Dedifferentiated amniotic fluid mesenchymal stem cell (primary cell): ENCODE measurements around the gene TMEM107.
"Not testable (repeated sequence)": the region's sequence is repeated elsewhere in the genome, so short reads cannot be mapped to it uniquely, and the experiment has no call there.

Experiments used
- DNase-seq: peaks from one replicate; pipeline ENCODE4 v3.0.0-alpha.2; 2016; ENCODE audit errors: extremely low spot score

Gene TMEM107

DNA sequence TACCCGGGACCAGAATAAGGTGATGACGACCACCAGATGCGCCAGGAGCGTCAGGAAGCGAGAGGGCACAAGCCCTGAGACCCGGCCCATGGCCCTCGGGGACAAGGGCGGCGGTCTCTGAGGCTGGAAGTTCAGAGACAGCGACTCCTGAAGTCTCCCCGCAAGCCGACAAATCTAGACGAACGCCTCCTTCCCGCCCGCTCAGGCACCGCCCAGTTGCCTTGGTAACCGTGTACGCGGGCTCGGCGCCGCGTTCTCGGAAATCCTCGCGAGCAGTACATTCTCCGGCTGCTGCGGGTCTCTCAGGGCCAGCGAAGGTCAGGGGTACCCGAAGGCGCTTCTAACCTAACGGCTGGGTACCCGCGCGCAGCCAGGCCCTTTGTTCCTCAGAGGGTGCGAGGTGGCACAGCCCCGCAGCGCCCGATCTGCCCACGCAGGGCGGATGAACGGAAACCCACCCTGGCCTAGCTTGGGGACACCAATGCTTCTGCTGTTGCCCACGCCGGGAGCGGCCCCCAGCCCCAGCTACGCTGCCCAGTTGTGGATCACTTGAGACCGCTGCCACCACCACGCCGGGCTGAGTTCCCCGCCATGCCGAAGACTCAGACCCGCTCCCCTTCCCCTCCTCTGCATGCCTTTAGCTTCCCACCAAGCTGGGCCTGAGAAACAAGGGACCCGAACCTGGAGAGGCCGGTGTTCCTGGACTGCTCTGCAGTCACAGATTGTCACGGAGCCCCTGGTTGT, at the start of gene TMEM107:
Gene TMEM107 (minus strand): TSS at position 184 of the 744 bp plus-strand sequence. CDS start 94 bp downstream, at position 90.
- DNase-seq, result peak; percentile 79

DNA sequence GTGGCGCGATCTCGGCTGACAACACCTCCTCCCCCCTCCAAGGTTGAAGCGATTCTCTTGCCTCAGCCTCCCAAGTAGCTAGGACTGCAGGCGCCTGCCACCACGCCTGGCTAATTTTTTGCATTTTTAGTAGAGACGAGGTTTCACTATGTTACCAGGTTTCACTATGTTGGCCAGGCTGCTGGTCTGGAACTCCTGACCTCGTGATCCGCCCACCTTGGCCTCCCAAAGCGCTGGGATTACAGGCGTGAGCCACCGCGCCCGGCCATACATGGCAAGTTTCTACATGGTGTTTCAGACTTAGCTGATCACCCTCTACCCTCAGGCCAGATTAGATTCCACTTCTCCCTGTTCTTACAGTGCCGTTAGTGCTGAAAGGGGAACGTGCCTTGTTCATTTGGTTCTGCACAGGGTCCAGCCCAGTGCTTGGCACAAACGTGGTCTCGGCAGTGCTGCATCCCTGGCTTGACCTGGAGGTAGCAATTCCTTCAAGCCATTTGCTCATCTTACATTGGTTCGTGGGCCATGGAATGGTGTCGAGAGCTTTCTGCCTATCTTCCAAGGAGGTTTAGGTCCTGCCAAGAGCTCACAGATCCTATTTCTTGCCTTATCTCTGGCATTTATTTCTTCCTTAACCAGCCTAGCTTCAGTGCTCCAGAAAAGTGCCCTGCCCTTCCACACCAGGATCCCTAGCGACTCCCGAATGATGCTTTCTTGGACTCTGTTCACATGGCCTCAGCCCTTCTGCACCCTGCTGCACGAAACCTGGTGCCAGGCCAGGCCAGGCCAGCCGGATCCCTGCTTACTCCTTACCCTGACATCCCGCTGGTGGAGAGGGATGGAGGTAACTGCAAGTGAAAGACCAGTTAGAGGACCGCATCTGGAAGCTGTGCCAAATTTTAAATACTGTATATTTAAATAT, 49.0 kb upstream of the TMEM107 start:
- no peak for DNase-seq

DNA sequence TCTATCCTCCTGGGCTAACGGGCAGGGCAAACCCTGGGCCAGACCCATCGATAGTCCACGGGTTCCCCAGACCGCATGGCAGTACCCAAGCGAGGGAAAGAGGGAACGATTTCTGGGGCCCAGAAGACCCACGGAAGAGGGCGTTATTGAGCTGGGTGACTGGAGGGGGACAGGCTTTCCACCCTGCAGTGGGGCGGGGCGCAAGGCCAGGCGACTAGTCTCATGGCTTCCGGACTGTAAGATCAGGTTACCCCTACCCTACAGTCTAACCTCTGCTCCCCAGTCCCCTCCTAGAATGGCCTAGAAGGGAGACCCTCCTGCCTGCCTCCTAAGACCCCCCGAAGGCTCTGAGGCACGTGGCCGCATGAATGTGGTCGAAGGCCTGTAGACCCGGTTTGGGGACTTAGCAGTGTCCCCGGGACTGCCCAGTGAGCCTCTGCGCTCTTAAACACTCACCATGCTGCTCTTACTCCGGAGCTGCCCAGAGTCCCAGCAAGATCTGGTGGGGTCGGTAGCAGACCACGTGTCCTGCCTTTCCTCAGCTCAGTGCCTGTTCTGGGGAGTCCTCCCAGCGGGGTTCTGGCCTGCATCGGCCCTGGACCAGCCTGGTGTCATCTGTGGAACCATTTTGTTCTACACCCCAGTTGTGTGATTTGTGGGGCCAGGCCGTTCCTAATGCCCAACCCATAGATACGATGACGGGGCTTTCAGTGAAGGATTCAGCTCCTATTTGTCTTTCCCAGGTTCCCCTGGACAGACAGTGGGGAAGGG, 47.4 kb upstream of the TMEM107 start:
- no peak for DNase-seq

DNA sequence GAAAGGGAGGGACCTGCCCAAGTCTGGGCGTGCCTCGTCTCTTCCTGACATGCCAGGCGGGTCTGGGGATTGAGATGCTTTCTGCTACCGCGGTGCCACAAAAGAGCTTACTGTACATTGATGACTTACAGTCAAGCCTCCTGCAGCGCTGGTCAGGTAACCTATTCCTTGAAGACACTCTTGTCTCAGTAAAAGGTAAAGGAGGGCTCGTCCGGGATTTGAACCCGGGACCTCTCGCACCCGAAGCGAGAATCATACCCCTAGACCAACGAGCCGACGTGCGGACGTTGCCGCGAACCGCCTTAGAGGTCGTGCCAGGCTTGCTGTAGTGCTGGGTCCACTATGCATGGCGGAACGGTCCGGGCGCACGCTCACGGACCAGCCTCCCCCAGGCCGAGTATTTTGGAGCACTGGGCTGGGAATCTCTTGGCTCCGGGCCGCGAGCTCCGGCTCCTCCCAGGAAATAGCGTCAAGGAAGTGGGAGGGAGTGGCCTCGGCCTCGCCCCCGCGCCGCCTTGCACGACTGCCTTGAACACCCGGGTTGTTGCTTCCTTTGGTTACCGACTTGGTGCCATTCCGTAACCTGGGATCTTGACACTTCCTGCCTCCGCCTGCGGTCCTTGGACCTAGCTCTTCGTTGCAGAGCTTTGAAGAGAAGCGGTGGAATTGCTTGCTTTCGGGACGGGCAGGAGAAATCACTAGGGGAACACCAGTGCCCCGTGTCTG, 46.6 kb upstream of the TMEM107 start:
- peak; percentile 93 for DNase-seq

DNA sequence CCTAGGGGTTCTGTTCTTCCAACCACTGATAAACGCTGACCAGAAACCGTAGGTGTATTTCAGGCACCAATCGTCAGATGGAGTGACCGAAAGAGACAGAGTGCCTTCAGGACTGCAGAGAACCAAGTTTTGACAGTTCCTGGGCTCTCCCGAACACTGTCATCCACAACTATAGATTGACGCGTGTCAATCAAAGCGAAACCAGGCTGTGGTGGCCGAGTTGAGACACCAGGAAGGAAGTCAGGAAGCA, 46.1 kb upstream of the TMEM107 start:
- no peak for DNase-seq

DNA sequence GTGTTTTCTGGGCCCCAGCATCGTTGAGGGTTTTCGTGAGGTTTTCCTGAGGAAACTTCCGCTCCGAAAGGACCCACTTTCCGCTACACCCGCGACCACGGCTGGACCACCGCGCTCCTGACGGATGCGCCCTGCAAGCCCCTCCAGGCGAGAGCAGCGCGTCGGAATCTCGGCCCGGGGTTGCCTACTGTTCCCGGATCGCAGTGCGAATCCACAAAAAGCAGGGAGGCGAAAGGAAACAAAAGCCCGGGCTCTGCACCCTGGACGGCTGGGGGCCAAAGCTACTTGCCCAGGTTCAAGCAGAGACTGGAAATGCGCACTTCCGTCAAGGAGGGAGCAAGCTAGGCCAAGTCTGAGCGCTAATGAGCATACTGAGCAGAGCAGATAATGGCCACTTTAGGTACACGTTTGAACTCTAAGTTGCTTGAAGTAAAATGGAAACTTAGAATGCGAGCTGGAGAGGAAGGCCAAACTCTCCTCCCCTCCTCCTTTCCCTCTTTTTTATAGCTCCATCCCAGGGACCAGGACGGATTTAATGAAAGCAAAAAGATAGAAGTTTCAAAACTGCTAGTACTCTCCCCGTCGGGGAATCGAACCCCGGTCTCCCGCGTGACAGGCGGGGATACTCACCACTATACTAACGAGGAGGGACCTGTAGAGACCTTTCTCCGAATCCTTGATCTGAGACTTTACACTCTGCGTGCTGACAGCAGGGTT, 45.6 kb upstream of the TMEM107 start:
- DNase-seq, result peak; percentile 87

DNA sequence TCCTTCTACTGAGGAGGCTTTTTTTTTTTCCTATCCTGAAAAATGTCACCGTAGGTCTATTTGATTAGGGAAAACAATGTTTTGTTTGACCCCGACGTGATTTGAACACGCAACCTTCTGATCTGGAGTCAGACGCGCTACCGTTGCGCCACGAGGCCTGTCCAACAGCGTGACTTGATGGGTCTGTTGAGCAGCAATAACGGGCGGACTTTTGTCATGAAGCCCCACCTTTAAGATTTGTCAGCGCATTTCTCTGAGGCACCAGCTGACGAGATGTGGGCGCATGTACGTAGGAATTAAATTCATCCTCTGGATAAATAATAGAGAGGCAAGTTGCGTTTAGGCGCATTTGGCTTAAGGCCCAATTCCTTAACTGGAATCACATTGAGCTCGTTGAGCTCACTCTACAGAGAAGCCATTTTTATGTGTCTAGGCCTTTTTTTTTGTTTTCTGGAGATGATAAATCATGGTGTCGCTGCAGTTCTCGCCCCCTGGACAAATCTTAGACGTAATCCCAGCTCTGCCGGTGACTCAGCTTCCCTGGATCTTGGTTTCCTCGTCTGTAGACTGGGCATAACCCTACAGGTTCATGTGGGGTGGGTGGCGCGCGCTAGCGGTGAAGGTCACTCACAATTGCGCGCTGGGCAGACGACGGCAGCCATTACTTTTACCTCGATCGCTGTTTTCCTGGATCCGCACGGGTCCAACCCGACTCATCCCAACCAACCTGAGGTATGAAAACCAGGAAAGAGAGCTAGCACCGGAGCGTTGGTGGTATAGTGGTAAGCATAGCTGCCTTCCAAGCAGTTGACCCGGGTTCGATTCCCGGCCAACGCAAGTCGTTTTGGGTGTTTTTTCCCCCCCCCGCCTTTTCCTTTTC, 44.8 kb upstream of the TMEM107 start:
- peak; percentile 94 for DNase-seq

DNA sequence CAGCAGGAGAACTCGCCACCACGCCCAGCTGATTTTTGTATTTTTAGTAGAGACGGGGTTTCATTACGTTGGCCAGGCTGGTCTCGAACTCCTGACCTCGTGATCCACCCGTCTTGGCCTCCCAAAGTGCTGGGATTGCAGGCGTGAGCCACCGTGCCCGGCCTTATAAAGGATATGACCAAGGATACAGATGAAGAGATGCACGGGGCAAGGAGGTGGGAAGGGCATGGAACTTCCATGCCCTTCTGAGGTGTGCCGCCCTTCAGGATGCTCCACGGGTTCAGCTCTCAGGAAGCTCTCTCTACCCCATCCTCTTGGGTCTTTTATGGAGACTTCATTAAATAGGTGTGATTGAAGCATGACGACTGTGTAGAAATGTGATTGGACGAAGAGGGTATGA, 37.8 kb upstream of the TMEM107 start:
- not testable (repeated sequence) for DNase-seq

DNA sequence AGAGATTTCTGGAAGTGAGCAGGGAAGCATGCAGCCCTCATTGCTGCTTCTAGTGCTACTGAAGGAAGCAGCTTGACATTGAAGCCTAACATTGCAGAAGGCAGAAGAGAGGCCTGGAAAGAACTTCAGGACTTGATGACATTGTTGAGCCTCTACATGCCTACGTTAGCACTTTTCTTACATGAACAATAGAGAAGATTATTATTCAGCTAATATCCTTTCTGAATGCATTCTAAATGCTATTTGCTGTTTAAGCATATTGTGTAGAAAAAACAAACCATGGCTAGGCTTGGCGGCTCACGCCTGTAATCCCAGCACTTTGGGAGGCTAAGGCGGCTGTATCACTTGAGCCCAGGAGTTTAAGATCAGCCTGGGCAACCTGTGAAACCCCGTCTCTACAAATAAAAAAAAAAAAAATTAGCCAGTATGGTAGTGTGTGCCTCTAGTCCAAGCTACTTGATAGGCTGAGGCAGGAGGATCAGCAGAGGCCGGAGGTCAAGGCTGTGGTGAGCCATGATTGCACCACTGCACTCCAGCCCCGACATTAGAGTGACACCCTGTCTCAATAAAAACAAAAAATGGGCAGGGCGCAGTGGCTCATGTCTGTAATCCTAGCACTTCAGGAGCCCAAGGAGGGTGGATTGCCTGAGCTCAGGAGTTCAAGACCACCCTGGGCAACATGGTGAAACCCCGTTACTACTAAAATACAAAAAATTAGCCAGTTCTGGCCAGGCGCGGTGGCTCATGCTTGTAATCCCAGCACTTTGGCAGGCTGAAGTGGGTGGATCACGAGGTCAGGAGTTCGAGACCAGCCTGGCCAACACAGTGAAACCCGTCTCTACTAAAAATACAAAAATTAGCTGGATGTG, 36.4 kb upstream of the TMEM107 start:
- DNase-seq, result no peak

DNA sequence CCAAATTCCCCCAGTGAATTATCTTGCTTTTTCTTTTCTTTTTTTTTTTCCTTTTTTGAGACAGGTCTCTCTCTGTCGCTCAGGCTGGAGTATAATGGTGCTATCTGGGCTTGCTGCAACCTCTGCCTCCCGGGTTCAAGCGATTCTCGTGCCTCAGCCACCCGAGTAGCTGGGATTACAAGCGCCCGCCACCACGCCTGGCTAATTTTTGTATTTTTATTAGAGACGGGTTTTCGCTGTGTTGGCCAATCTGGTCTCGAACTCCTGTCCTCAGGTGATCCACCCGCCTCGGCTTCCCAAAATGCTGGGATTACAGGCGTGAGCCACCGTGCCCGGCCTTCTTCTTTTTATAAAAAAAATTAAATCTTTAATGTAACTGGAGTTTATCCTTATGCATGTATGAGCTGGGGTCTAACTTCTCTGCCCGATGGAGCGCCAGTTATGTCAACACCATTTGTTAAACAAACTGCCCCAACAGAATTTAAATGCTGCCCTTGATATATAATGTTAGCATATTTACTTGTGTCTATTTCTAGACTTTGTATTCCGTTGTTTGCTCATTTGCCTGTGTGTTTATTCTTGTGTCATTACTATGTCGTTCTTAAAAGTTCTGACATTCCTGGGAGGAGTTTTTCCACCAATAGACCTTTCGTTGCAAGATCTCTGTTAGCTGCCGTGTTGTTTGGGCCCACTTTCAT, 34.7 kb upstream of the TMEM107 start:
- no peak for DNase-seq

DNA sequence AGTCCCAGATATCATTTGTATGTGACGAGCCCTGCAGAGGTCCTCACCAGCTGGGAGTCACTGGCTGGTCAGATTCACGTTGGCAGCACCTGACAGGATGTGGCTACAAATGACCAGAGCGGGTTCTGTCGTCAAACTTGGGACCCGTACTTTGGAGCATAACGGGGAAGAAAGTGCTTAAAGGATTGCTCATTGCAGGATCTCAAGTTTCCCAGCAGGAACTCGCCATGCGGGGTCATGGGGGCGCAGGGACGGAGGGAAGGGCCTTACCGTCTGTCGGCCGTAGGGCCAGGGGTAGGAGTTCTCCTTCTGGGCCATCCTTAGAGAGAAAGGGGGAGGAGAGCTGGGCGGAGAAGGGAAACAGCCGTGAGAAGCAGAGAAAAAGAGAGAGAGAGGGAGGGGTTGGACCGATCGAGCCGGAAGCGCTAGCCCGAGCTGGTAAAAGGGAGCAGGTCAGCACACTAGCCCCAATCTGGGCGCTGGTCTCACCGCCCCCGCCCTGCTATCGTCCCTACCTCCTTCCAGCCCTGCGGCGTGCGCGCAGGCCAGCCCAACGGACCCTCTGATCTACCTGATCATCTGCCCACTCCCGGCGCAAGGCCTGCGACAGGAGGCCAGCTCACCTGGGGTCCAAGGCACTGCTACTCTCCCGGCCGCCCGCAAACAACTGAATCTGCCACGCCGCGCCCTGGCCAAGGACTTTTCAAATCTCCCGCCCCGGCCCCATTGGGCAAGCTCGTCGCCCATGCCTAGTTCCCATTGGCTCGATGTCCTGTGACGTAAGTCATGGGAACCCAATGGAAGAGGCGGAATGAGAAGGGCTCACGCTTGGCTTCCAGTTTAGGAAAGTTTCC, 34.0 kb upstream of the TMEM107 start, which contains the start of gene AURKB:
Gene AURKB (minus strand): TSS at position 669 of the 854 bp plus-strand sequence. CDS start 351 bp downstream, at position 318.
- peak; percentile 97 for DNase-seq

DNA sequence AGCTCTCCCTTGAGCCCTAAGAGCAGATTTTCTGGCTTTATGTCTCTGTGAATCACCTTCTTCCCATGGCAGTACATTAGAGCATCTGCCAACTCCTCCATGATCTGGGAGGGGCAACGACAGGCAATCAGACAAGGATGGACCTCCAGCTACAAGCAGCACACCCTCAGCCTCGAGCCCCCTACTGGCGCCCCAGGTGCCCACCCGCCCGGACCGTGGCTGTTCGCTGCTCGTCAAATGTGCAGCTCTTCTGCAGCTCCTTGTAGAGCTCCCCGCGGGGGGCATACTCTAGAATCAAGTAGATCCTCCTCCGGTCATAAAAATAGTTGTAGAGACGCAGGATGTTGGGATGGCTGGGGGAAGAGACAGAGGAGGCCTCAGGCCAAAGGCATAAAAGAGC, 30.4 kb upstream of the TMEM107 start:
- DNase-seq, result no peak

DNA sequence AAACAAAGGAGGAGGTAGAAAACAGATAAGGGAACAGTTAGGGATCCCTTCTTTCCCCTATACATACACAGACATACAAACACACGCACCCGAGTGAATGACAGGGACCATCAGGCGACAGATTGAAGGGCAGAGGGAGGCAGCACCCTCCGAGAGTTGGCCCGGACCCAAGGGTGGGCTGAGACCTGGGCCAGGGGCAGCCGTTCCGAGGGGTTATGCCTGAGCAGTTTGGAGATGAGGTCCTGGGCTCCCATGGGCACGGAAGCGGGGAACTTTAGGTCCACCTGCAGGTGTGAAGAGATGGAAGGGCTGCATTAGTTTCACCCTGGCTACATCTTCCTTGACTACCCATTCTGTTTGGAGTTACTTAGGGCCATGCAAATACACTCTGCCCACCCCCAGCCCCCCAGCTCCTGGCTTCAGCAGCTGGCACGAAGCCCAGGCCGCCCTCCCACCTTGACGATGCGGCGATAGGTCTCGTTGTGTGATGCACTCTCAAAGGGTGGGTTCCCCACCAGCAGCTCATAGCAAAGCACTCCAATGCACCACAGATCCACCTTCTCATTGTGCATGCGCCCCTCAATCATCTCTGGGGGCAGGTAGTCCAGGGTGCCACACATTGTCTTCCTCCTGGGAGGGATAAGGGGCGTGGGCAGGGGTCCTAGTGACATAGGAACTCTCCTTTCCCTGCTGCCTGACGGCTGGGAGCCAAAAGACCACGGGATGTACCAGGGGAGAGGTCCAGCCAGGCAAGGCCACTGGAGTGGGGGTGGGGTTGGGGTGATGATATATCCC, 28.8 kb upstream of the TMEM107 start:
- no peak for DNase-seq

DNA sequence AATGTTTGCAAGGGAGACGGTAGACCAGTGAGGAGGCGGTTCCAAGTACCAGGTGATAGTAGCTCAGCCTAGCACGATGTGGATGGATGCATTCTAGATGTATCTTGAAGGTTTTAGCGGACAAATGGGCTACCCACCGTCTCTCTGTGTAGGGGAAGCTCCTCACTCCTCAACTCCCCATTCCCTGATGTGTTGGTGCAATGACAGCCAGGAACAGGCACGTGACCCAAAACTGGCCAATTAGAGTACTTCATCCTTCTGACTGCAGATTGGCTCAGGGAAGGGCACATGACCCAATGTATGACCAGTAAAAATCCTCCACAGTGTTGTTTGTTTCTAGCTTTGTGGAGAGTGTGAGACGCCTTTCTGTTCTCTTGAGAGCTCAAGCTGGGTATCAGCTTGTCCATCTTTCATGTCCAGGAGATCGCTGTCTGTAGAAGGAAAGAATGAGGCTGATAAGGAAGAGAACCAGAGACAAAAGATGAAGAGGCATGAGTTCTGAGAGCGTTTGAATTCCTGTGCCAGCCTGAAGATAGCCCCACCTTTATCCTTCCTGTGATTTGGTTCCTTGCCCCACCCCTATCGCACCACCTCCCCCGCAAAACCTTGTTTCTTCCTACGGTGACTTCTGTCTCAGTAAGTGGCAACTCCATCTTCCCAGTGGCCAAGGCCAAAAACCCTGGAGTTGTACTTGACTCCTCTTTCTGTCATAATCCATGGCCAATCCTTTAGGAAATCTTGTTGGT, 16.1 kb upstream of the TMEM107 start:
- peak; percentile 38 for DNase-seq

DNA sequence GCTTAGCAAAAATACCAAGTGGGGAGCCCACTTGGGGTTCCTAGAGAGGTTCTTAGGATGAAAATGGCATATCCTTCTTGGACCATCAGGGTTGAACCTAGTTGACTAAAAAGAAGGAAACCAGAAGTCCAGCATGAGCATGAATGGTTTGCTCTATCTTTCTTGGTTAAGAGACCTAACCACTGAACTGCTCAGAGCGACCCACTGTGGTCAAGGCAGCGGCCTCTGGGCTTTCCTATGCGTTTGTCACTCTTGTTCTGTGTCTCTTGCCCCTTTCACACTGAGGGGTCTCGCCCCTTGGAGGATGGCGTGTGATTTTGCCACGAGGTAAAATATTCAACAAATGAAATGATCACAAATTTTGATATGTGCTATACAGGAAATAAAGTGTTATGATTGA, 14.3 kb upstream of the TMEM107 start:
- no peak for DNase-seq
